NCI-H2029 (cell line): ENCODE data around the gene RPSA.
"Not testable (repeated sequence)": the region's sequence is repeated elsewhere in the genome, so short reads cannot be mapped to it uniquely, and the experiment has no call there.

Experiments
- DNase-seq: peaks from one replicate; lab custom pipeline; 2025; lab: John Stamatoyannopoulos, UW

RPSA gene

GRCh38 chr3:39388741-39389248 lies 17.7 kb upstream of the RPSA start:
- no peak for DNase-seq

GRCh38 chr3:39390181-39390580 lies 16.3 kb upstream of the RPSA start:
- DNase-seq: no peak

- DNase-seq: no peak
These were observed 9.8 kb upstream of the RPSA start for GRCh38 chr3:39396690-39397089.

GRCh38 chr3:39398700-39399099 lies 7.8 kb upstream of the RPSA start:
- no peak for DNase-seq

- DNase-seq: no peak
These were observed 4.5 kb upstream of the RPSA start for GRCh38 chr3:39401983-39402382.

- no peak for DNase-seq
These were observed 1.4 kb upstream of the RPSA start for GRCh38 chr3:39404943-39405686.

GRCh38 chr3:39405687-39406367 lies 693 bp upstream of the RPSA start:
- DNase-seq: no peak

GRCh38 chr3:39407259-39407629 lies 724 bp downstream of the RPSA start:
- DNase-seq: no peak

GRCh38 chr3:39407773-39408492 lies 1.4 kb downstream of the RPSA start:
- no peak for DNase-seq

- DNase-seq: no peak
These were observed 2.2 kb downstream of the RPSA start for GRCh38 chr3:39408493-39409372.

GRCh38 chr3:39409514-39410136 lies 3.1 kb downstream of the RPSA start:
- DNase-seq: no peak

GRCh38 chr3:39410893-39411292 lies 4.4 kb downstream of the RPSA start:
- DNase-seq: no peak

GRCh38 chr3:39412668-39413260 lies 6.2 kb downstream of the RPSA start:
- DNase-seq: no peak

GRCh38 chr3:39413691-39414420 lies 7.3 kb downstream of the RPSA start:
- no peak for DNase-seq

GRCh38 chr3:39414421-39414907 lies 7.9 kb downstream of the RPSA start:
- peak; percentile 10 for DNase-seq

- DNase-seq: not testable (repeated sequence)
These were observed 8.8 kb downstream of the RPSA start for GRCh38 chr3:39415302-39415701.

GRCh38 chr3:39415983-39416382 lies 9.5 kb downstream of the RPSA start:
- no peak for DNase-seq

GRCh38 chr3:39416998-39417397 lies 10.5 kb downstream of the RPSA start:
- not testable (repeated sequence) for DNase-seq

- DNase-seq: not testable (repeated sequence)
These were observed 12.2 kb downstream of the RPSA start for GRCh38 chr3:39418556-39419225.
